CMK (cell line): ENCODE measurements around the gene LAPTM5.

Experiments used
- DNase-seq: peaks from one replicate; pipeline ENCODE4 v3.0.0-alpha.2; 2010; ENCODE audit warnings: low read depth

LAPTM5 gene

GRCh38 chr1:30728832-30729638, 28.5 kb downstream of the LAPTM5 start:
- no peak for DNase-seq

- DNase-seq, result no peak
These were observed 29.2 kb downstream of the LAPTM5 start for GRCh38 chr1:30728340-30728739.

GRCh38 chr1:30727824-30728223, 29.8 kb downstream of the LAPTM5 start:
- no peak for DNase-seq

- DNase-seq, result no peak
These were observed 30.5 kb downstream of the LAPTM5 start for GRCh38 chr1:30726773-30727684.

GRCh38 chr1:30726236-30726635, 31.3 kb downstream of the LAPTM5 start:
- DNase-seq, result no peak

- DNase-seq, result no peak
These were observed 32.0 kb downstream of the LAPTM5 start for GRCh38 chr1:30725450-30726095.

GRCh38 chr1:30724655-30725421, 32.7 kb downstream of the LAPTM5 start:
- no peak for DNase-seq

GRCh38 chr1:30724175-30724574, 33.4 kb downstream of the LAPTM5 start:
- no peak for DNase-seq

GRCh38 chr1:30723331-30723755, 34.2 kb downstream of the LAPTM5 start, which contains the start of gene MATN1:
TSS of gene MATN1 (minus strand) at chr1:30723585. CDS start at chr1:30723551, 34 bp downstream.
- DNase-seq, result no peak

- no peak for DNase-seq
These were observed 35.6 kb downstream of the LAPTM5 start for GRCh38 chr1:30721812-30722537.

GRCh38 chr1:30721341-30721793, 36.2 kb downstream of the LAPTM5 start:
- DNase-seq, result no peak

- DNase-seq, result no peak
These were observed 37.0 kb downstream of the LAPTM5 start for GRCh38 chr1:30720271-30721223.

GRCh38 chr1:30719406-30720270, 37.9 kb downstream of the LAPTM5 start:
- peak; percentile 70 for DNase-seq

GRCh38 chr1:30718636-30719405, 38.8 kb downstream of the LAPTM5 start:
- peak; percentile 93 for DNase-seq

GRCh38 chr1:30718091-30718635, 39.4 kb downstream of the LAPTM5 start:
- peak; percentile 96 for DNase-seq

- no peak for DNase-seq
These were observed 40.9 kb downstream of the LAPTM5 start for GRCh38 chr1:30716646-30717045.

GRCh38 chr1:30715886-30716285, 41.7 kb downstream of the LAPTM5 start:
- no peak for DNase-seq
